Measurements from ENCODE around the gene IQGAP2.

- no peak for TF ChIP-seq GATA3 (IDR thresholded peaks at IDR 0.05; ENCODE audit: low read depth, low read length)
- TF ChIP-seq GATA2 (IDR thresholded peaks at IDR 0.05; ENCODE audit: low read depth, low read length), result no peak
Measured at GRCh38 chr5:76483881-76484280, 80.8 kb downstream of the IQGAP2 start.

Data from SH-SY5Y (cell line).